HG03039 (cell line): ENCODE measurements around the gene DENND4B.
A peak's percentile ranks its signal among the peaks of the same experiment; 100 is the strongest.
"Not testable (repeated sequence)": the region's sequence is repeated elsewhere in the genome, so short reads cannot be mapped to it uniquely, and the experiment has no call there.

Experiments used
- ATAC-seq: cut with Tn5 transposase; IDR thresholded peaks from one replicate; pipeline ENCODE4 v1.9.1; 2021; ENCODE audit warnings: mild to moderate bottlenecking, moderate library complexity; ENCODE audit not compliant: unreplicated experiment

The DENND4B gene

GRCh38 chr1:153929426-153929825, 17.1 kb downstream of the DENND4B start:
- no peak for ATAC-seq

GRCh38 chr1:153928791-153929341, 17.7 kb downstream of the DENND4B start:
- ATAC-seq, result no peak

GRCh38 chr1:153928245-153928644, 18.3 kb downstream of the DENND4B start:
- no peak for ATAC-seq

GRCh38 chr1:153926405-153926804, 20.1 kb downstream of the DENND4B start:
- no peak for ATAC-seq

GRCh38 chr1:153922972-153923925, 23.3 kb downstream of the DENND4B start, which contains the start of gene GATAD2B:
GATAD2B (minus strand) TSS chr1:153922972; CDS start chr1:153828347, 94,625 bp downstream.
- ATAC-seq, result peak; percentile 92

GRCh38 chr1:153922076-153922971, 24.2 kb downstream of the DENND4B start:
- peak; percentile 13 for ATAC-seq

GRCh38 chr1:153921803-153922075, 24.8 kb downstream of the DENND4B start:
- ATAC-seq, result no peak

- ATAC-seq, result no peak
These were observed 25.3 kb downstream of the DENND4B start for GRCh38 chr1:153921080-153921802.

- no peak for ATAC-seq
These were observed 26.4 kb downstream of the DENND4B start for GRCh38 chr1:153919876-153920852.

- ATAC-seq, result no peak
These were observed 30.2 kb downstream of the DENND4B start for GRCh38 chr1:153916297-153916696.

GRCh38 chr1:153912349-153912748, 34.2 kb downstream of the DENND4B start:
- ATAC-seq, result no peak

GRCh38 chr1:153910560-153910959, 36.0 kb downstream of the DENND4B start:
- ATAC-seq, result not testable (repeated sequence)

- ATAC-seq, result no peak
These were observed 38.4 kb downstream of the DENND4B start for GRCh38 chr1:153908071-153908470.

- no peak for ATAC-seq
These were observed 39.4 kb downstream of the DENND4B start for GRCh38 chr1:153907134-153907533.

GRCh38 chr1:153906396-153906795, 40.1 kb downstream of the DENND4B start:
- ATAC-seq, result no peak

- not testable (repeated sequence) for ATAC-seq
These were observed 40.6 kb downstream of the DENND4B start for GRCh38 chr1:153905908-153906307.

GRCh38 chr1:153903841-153904455, 42.6 kb downstream of the DENND4B start:
- no peak for ATAC-seq

GRCh38 chr1:153899509-153899908, 47.0 kb downstream of the DENND4B start:
- ATAC-seq, result no peak

GRCh38 chr1:153895866-153896265, 50.7 kb downstream of the DENND4B start:
- not testable (repeated sequence) for ATAC-seq
